Liver (tissue), 3 donors: ENCODE measurements around the gene STEAP3.

Experiments
- ATF3 ChIP-seq: IDR thresholded peaks from 2 replicates; pipeline ENCODE4 v1.6.1; 2016; ENCODE audit warnings: antibody characterized with exemption
- CTCF ChIP-seq: fragments of 150-350 bp; IDR thresholded peaks from 2 replicates; pipeline ENCODE4 v1.5.1; 2017; ENCODE audit warnings: improper control_type of control experiment, low read depth, low read length; ENCODE audit not compliant: missing input control
- EGR1 ChIP-seq, 2 donors: IDR thresholded peaks; 2 replicates each; pipeline ENCODE4 v1.6.1; 2016 to 2018; ENCODE audit warnings: antibody characterized with exemption in 2 of 2, low read depth in 2 of 2
- FOXA1 ChIP-seq: IDR thresholded peaks from 2 replicates; pipeline ENCODE4 v1.6.1; 2016; ENCODE audit warnings: antibody characterized with exemption
- GABPA ChIP-seq, 2 donors: IDR thresholded peaks in 1 of 2; conservative IDR thresholded peaks in 1 of 2; 2 replicates each; pipeline ENCODE4 v1.6.1; 2016; ENCODE audit warnings: antibody characterized with exemption in 2 of 2, mild to moderate bottlenecking in 1 of 2, moderate library complexity in 1 of 2
- JUND ChIP-seq, 2 donors: IDR thresholded peaks; 2 replicates each; pipeline ENCODE4 v1.6.1; 2016; ENCODE audit warnings: antibody characterized with exemption in 2 of 2
- MAX ChIP-seq: IDR thresholded peaks from 2 replicates; pipeline ENCODE4 v1.6.1; 2016; ENCODE audit warnings: antibody characterized with exemption
- RAD21 ChIP-seq, 2 donors: IDR thresholded peaks; 2 replicates each; pipeline ENCODE4 v1.6.1; 2016; ENCODE audit warnings: antibody characterized with exemption in 2 of 2, mild to moderate bottlenecking in 2 of 2
- REST ChIP-seq: IDR thresholded peaks from 2 replicates; pipeline ENCODE4 v1.6.1; 2016; ENCODE audit warnings: antibody characterized with exemption, mild to moderate bottlenecking
- SP1 ChIP-seq: IDR thresholded peaks from 2 replicates; pipeline ENCODE4 v1.6.1; 2018; ENCODE audit warnings: antibody characterized with exemption, mild to moderate bottlenecking
- TAF1 ChIP-seq: conservative IDR thresholded peaks from 2 replicates; pipeline ENCODE4 v1.6.1; 2016; ENCODE audit warnings: antibody characterized with exemption, mild to moderate bottlenecking
- YY1 ChIP-seq: IDR thresholded peaks from 2 replicates; pipeline ENCODE4 v1.6.1; 2016; ENCODE audit warnings: antibody characterized with exemption, mild to moderate bottlenecking
- ZBTB33 ChIP-seq: IDR thresholded peaks from 2 replicates; pipeline ENCODE4 v1.6.1; 2016; ENCODE audit warnings: antibody characterized with exemption
- donor health status: healthy.
- donor health status: healthy.

GRCh38 chr2:119192893-119193292, 30.7 kb upstream of the STEAP3 start:
- TF ChIP-seq CTCF (no peak), MAX (no peak), REST (no peak), RAD21 (IDR thresholded peaks at IDR 0.05) (no peak), JUND (IDR thresholded peaks at IDR 0.05) (no peak), TAF1 (no peak), YY1 (no peak), GABPA (IDR thresholded peaks at IDR 0.05 in 1 of 2, conservative IDR thresholded peaks at IDR 0.05 in 1 of 2) (no peak), FOXA1 (no peak), ATF3 (no peak), SP1 (no peak), ZBTB33 (no peak), EGR1 (IDR thresholded peaks at IDR 0.05; ENCODE audit: low read depth in 2 of 2) (no peak)
